GM03348 (cell line): Measurements from ENCODE around the gene CTRB1.
"Not testable (repeated sequence)": the region's sequence is repeated elsewhere in the genome, so short reads cannot be mapped to it uniquely, and the experiment has no call there.

ENCODE experiments used
- DNase-seq: peaks from one replicate; pipeline ENCODE4 v3.0.0; 2012; ENCODE audit warnings: low spot score

The CTRB1 gene

DNA sequence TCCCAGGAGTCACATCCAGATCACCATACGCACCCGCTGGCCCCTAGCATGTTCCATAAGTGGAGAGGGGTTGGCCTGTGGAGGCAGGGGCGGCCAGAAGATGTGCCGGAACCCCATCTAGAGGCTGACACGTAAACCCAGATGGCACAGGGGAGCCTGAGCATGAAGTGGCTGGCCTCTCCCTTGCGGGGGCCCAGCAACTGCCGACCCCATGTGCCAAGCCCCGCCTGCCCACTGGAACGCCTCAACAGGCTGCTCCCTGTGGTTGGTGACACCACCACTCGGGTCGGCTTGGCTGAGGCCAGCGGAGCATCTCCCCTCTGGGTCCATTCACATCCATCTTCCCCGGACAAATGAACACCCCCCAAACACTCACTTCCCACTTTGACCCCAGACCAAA, 23.2 kb downstream of the CTRB1 start:
- DNase-seq, result no peak

DNA sequence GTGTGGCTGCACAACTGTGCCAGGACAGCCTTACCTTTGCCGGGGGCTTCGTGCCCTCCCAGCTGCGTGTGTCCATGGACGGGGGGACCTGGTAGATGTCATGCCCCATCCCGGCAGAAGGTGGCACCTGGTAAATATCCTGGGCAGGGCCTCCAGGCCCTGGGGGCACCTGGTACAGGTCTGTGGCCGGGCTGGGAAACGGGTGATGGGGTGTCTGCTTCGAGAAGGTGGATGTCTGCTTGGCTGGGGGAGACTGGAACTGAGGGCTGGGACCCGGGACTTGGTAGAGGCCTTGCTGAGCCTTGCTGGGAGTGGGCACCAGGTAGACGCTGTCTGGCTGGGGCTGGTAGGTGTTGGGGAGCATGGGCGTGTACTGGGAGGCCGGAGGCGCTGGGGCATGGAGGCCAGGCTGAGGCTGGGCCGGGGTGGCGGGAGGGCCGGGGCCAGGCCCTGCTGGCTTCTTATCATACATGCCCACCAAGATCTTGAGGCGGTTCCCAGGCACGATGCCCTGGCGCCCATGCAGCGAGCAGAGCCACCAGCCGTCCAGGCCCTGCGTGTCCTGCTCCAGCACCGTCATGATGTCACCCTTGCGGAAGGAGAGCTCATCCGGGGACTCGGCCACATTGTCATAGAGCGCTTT, 23.8 kb downstream of the CTRB1 start:
- DNase-seq, result not testable (repeated sequence)

DNA sequence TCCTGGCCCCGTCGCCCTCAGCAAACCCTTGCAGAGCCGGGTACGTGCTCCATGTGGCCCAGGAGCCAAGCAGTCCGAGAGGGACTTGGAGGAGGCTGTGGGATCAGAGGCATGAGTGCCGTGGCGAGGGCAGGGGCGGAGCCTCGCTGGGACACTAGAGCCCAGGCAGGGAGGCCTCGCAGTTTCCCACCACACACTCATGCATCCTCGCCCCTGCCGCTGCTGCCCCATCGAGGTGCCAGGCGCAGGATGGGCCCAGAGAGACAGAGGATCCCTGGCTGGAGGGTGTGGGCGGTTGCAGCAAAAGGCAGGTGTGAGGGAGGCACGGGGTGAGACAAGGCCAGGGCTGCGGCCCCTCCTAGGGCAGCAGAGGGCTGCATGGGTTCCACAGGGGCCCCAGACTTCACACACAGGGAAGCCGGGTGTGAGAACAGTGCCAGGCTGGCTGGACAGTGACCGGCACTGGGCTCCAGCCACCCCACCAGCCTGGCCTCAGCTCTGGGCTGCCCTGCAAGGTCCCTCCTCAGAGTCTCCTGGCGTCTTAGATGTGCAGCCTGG, 25.0 kb downstream of the CTRB1 start:
- no peak for DNase-seq

DNA sequence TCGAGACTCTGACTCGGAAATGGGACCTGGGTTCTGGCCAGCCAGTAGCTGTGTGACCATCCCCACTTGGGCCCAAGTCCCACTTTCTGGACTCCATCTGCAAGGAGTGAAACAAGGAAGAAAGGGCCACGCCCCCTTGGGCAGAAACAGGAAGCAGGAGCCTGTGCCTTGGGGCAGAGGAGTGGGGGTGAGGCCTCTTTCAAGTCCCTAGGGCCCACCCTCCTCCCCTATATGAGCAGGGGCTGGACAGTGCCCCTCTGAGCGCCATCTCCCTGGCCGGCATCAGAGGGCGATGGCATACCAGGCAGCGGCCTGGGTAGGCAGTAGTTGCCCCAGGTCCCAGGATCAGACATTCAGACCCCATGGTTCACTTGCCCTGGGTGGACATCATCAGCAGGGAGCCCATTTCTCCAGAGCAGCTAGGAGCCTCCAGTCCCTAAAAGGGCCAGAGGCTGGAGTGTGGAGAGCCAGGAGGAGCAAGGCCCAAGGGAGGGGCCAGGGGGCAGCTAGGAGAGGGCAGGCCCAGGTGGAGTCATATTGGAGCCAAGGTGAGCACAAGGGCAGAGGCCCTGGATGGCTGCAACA, 25.5 kb downstream of the CTRB1 start:
- DNase-seq, result peak; percentile 74

DNA sequence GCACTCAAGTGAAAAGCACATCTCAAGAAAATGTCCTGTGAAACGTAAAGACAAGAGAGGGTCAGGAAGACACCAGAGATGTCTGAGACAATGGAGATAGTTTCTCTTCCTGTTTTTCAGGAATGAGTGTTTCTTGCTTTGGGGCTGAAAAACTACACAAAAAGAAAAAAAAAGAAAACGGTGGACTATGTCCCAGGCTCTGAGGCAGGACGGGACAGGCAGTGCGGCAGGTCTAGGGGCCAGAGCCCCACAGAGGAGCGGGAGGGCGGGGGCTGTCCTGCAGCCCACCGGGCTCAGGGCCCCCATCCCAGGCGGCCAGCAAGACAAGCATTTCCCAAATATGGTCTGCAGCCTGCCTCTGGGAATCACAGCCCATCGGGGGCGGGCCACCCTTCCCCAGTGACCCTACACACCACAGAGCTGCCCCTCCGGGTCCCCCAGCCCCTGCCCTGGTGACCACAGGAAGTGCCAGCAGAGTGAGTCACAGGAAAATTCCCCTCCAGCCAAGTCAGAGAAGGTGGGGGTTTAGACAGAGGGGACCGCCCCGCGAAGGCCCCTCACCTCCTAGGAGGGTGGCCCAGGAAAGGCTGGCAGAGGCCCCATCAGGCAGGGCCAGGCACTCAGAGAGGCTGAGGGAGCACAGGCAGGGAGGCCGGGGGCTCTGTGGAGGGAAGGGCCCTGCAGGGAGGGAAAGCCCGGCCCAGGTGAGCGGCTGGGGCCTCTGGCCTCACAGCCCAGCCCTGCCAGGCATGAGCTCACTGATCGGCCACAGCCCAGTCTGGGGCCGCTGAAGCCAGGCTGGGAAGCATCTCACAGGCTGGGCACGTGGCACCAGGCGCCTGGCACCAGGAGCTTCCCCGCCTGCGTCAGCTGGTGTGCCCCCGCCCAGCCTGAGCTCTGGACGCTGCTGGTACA, 26.3 kb downstream of the CTRB1 start:
- DNase-seq, result peak; percentile 93

DNA sequence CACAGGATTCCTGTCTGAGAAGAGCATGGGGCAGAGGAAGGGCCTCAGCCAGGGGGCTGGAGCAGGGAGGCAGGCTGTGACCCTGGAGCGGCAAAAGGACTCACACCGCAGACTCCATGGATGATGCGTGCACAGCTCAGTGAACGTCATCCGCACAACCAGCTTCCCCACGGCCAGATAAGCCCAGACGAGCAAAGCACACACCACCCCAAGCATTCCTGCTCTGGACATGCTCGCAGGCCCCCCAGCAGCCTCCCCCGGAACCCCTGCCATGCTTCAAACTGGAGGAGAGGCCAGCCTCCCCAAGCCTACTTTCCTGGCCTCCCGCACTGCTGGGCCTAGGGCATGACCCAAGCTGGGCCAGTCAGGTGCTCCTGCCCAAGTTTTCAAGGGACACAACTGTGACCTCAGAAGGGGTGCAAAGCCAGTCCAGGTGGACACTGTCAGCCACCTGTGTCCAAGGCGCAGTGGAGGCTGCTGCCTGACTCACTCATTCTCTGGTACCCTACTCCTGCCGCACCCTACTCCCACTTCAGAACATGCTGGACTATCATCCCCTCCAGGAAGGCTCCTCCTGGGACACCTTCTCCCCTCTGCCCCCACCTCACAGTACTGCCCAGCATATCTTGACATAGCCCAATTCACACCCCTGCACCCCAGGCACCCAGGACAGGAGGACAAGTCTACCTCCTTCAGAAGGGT, 27.9 kb downstream of the CTRB1 start:
- DNase-seq, result no peak

DNA sequence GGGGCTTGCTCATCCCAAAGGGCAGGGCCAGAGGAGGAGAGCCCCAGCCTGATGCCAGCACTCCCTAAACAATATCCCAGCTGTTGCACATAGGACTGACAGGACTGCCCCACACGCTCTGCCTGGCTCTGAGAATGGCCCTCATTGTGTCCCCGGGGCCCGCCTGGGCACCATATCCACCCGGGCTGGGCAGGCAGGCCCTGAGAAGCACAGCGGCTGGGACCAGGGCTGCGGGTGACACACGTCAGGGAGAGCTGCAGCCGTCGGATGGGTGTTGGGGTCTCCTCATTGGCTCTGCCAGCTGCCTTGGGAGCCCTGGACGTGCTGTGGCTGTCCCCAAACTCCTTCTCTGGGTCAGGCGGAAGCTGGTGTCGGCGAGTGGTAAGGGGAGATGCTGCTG, 28.5 kb downstream of the CTRB1 start:
- no peak for DNase-seq

DNA sequence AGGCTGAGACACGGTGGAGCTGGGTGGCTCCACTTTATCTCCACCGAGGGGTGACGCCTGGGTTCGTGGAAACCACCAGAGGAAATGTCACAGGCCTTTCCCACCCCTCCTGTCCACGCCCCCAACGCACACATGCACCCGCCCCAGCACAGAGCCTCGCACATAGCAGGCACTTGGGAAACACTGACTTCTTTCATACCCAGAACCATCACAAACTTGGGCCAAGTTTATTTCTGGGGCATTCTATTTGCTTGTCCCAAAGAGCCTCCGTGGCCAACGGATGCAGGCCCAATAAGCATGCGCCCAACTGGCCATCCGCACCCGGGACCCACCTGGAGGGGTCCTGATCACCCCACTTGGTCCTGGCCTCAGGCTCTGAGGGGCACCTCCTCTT, 29.4 kb downstream of the CTRB1 start:
- no peak for DNase-seq

DNA sequence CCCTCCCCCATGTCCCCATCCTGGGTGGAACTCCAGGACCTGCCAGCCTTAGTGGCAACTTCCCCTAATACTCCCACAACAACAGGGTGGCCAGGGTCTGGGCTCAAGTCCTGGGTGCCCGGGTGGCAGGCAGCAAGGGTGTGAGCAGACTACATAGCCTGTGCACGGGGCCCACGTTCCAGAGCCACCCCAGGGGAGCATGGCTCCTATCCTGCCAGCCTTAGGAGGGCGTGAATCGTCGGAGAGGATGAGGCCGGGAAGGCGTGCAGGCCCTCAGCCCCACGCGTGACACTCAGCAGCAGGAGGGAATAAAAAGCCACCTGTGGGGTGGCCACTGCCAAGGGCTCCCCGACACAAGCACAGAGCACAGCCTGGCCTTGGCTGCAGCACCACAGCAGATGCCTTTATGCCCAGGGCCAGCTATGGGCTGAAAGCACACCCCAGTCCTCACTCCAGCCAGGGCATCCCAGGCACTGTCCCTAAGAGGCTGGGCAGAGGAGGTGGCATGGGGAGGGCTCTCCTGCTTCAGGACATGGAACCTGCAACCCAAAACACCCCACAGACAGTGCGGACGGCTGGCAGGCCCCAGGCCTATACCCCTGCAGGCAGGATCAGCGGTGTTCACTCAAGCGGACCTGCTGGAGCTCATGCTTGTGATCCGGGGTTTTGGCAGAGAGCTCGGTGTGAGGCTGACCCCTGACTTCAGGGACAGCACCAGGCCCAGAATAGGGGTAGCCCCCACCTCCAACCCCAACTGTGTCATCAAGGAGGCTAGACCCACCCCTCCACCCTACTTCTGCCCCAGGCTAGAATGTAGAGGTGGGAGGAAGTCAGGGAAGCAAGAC, 30.0 kb downstream of the CTRB1 start:
- no peak for DNase-seq

DNA sequence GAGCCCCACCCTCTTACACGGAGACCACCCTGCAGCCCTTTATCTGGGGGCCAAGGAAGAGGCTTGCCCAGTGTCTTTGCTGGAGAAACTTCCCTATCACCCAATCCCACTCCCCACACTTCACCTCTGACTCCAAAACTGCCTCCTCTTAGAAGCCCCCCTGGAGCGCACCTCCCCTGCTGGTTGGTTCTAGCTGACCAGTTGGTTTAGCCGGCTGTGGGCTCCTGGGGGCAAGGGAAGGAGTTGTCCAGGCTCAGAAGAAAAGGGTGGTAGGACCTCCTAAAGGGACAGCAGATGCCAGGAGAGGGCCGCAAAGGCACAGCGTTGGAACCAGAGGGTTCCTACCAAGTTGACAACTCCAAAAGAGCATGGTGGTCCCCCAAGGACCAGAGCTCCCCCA, 30.7 kb downstream of the CTRB1 start:
- no peak for DNase-seq

DNA sequence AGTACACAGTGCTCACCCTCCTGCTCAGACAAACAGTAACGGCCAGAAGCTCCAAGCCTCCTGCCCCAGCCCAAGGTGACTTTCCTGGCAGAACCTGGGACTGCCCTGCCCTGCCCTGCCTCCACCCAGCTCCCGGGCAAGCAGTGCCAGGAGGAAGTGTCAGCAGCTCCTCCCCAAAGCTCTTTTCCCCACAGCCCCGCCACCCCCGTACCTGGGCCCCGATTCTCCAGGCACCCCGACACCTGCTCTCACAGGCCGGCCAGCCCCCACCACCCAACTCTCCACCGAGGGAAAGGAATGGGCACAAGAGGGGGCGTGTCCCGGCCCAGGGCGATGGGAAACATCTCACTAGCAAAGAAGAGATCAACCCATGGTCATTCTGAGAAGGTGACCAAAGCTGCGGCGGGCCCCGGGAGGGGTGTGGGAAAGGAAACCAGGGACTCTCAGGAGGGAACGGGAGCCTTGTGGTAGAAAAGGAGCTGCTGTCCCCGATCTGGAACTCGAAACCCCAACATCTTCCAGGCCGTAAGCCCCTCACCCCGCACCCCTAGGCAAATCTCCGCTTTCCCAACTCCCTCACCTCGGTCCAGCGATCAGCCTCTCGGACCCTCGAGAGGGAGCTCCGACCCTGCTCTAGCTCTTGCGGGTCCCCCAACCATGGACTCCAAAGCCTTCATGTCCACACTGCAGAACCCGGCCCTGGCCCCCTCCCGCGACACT, 31.5 kb downstream of the CTRB1 start:
- DNase-seq, result peak; percentile 48

DNA sequence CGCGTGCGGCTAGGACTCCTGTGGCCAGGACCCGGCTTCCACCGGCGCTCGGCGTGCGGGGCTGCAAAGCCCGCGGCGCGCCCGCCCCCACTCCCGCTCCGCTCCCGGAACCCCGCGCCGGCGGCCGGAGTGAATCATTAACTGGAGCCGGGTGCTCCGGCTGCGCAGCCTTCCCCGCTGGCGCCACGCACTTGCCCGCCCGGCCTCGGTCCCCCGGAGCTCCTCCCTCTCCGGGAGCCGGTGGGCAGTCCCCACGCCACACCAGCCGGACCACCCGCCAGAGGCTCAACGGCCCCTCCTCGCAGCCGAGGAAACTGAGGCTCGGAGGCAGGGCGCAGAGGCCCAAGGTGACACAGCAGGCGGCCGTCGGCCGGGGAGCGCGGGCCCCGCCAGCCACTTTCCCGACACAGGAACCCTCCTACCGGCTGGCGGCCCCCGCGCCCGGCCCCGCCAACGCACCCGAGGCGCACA, 32.1 kb downstream of the CTRB1 start:
- DNase-seq, result peak; percentile 79

DNA sequence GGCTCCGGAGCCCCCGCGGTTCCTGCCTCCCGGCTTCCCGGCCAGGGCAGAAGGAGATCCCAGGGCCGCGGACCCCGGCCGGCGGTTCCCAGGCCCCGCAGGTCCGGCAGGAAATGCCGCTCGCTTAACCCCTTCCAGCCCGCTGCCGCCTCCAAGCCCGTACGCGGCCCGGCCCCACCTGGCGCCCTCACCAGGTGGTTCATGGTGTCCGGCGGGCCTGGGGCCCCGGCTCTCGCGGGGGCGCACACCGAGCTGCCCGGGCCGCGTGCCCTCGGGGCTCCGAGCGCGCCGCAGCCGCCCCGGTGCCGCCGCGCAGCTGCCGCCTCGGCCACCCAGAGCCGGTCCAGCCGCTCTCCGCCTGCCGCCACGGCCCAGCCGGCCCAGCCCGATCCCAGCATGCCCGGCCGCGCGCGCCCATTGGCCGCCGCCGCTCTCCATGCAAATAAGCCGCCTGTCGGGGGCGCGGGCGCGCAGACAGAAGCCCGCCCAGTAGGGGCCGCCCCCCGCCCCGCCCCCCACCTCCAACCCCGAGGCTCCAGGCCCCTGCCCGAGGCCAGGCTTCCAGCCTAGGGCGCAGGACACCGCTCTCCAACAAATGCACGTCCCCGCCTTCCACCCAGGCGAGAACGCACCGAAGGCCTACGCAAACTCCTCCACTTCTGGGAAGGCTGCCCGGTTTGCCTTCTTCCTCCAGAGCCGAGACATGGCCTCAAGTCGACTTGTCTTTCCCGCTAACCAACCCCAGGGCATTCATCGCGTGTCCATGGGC, 32.7 kb downstream of the CTRB1 start, which contains the start of gene BCAR1:
Gene BCAR1, minus strand, starts transcription at position 345 of the 769 bp plus-strand sequence. Its CDS starts 142 bp downstream, at position 203.
- DNase-seq, result peak; percentile 95

DNA sequence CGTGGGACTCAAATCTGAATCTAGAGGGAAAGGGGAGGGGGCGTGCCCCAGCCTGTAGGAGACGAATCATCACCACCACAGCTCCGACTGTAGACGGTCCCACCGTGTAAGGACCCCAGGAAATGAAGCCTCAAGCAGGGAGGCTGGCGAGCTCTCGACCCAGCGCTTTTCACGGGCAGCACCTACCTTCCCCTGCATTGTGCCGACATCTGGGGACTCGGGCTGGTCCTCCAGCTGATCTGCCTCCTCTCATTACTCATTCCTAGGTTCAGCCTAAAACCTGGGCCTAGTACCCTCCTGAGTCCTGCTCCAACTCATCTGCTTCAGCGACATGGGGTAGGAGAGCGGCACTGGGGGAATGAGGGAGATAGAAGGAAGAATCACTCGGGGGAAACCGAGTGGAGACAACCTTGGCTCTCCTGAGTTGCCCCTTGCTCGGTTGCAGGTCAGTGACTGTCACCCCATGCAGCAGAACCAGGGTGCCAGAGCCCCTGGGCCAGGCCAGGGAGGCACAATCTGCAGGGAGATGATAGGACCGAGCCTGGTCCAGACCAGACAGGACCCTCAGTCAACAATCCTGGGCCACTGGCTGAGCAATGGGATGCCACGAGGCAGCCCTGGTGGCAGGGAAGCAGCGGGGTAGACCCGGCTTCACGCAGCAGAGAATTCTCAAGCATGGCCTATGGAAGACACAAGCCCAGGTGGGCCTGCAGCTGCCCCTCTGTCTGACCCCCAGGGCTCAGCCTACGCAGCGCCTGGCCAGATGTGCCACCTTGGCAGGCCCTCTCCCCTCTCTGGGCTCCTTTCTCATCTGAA, 33.5 kb downstream of the CTRB1 start:
- DNase-seq, result no peak

DNA sequence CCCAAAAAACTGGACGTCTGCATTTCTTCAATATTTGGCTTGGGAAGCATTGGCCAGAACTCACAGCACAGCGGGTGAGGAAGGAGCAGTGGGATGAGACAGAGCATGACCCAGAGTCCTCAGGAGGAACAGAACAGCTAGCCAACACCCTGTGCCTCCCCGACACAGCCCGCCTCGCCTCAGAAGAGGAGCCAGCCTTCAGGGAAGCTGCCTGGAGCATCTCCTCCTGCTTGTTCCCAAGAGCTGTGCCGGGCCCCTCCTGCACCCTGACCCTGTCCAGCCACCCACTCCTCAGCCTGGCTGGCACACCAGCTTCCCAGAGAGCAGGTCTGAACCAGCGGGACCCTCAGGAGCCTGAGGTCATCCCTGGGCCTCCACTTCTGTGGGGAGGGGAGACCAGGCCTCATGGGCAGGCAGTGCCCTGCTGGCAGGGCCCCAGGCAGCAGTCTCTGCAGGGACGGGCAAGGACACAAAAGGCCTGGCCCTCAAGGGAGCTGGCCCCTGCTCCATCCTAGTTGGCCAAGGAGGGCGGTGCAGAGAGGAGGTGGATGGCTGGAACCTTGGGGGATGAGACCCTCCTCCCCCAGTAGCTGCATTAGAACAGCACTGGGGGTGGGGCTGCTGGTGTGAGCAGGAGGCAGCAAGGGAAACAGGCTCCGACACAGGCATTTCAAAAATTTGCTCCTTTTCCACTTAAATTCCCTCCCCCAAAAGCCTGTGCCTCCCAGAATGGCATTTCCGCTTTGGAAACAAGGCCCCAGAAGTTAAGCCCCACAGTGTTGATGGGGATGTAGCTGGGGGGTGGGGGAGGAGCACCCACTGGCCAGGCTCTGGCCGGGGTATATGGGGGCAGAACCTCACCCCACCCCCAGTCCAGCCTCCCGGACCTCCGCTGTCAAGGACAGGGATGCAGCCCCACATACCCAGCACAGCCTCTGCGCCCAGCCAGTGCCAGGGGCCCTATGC, 34.4 kb downstream of the CTRB1 start:
- DNase-seq, result peak; percentile 76

DNA sequence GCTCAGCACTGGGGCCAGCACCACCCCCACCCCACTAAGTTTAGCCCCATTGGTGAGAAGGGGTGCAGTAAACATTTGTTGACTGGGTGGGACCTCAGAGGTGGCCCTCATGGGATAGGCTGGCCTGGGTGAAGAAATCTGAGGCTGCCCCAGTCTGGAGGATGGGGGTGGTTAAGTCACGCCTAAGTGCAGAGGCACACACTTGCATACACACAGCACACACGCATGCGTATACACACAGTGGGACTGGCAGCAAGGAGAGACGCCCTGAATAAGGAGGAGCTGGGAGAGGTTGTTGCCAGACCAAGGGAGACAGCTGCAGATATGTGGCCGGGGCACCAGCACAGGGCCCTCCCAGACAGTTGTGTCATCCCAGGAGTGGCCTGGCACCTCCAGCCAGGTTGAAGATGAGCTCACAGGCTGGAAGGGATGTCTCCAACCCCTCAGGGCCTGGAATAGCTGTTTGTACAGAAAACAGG, 35.6 kb downstream of the CTRB1 start:
- peak; percentile 90 for DNase-seq

DNA sequence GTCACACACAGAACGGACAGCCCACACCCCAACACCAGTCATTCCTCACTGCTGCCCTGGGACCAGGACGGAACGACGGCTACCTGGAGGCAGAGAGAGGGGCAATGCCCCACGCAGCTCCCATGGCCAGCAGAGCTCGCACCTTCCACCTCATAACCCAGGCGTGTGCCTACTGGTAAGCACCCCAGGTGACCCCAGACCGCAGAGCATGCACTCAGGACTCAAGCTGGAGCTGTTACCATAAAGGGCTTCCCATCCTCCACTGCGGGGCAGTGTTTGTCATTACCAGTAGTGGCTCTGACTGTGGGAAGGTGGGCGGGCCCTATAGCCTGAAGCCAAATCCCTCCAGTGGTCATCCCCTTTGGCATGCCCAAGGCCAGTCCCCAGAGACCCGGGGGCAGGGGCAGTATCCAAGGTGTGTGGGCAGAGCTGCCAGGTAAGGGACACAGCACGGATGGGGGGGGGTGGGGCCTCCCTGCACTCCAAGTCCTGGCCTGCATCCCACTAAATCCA, 37.3 kb downstream of the CTRB1 start:
- no peak for DNase-seq
